Fibroblast of lung (primary cell): ENCODE data around the gene ANKRA2. TPM values are rescaled to one million over a fixed set of nuclear protein-coding genes. Genes with fewer than 3 reads are reported as not detected.

Experiments
- DNase-seq, 2 donors: peaks; one replicate each; pipeline versions ENCODE4 v3.0.0 to v3.0.0-alpha.2; 2010; ENCODE audit warnings: low read depth in 2 of 2
- H2AFZ ChIP-seq: 2 replicates; pipeline ENCODE4 v1.5.1; 2012; ENCODE audit warnings: low read length, control low read depth, inconsistent platforms
- H3K27ac ChIP-seq: 2 replicates; pipeline ENCODE4 v1.5.1; 2011; ENCODE audit warnings: low read length, control low read depth; ENCODE audit not compliant: insufficient read depth
- H3K27me3 ChIP-seq: 2 replicates; pipeline ENCODE4 v1.5.1; 2011; ENCODE audit warnings: mild to moderate bottlenecking, low read length; ENCODE audit not compliant: control insufficient read depth, insufficient read depth
- H3K36me3 ChIP-seq: 2 replicates; pipeline ENCODE4 v1.5.1; 2011; ENCODE audit warnings: low read length; ENCODE audit not compliant: control insufficient read depth, insufficient read depth
- H3K4me1 ChIP-seq: 2 replicates; pipeline ENCODE4 v1.5.1; 2011; ENCODE audit warnings: low read length; ENCODE audit not compliant: control insufficient read depth, insufficient read depth; ENCODE audit errors: extremely low read depth
- H3K4me2 ChIP-seq: 2 replicates; pipeline ENCODE4 v1.5.1; 2011; ENCODE audit warnings: low read length, control low read depth; ENCODE audit not compliant: insufficient read depth; ENCODE audit errors: extremely low read depth
- H3K4me3 ChIP-seq, 4 experiments: fragments of 200-600 bp in 1 of 4; sonication (generic) in 1 of 4; replicated peaks in 1 of 4; 2 replicates each; pipeline ENCODE4 v1.5.1; 2011 to 2016; ENCODE audit warnings: low read length in 4 of 4, low read depth in 3 of 4, mild to moderate bottlenecking in 3 of 4, control low read depth in 2 of 4, inconsistent platforms in 1 of 4, mixed read lengths in 1 of 4; ENCODE audit not compliant: insufficient read depth in 1 of 4; ENCODE audit errors: control extremely low read depth in 1 of 4
- H3K79me2 ChIP-seq: 2 replicates; pipeline ENCODE4 v1.5.1; 2012; ENCODE audit warnings: mild to moderate bottlenecking, low read length, inconsistent platforms; ENCODE audit not compliant: control insufficient read depth, insufficient read depth
- H3K9ac ChIP-seq: 2 replicates; pipeline ENCODE4 v1.5.1; 2011; ENCODE audit warnings: mild to moderate bottlenecking, low read length, control low read depth; ENCODE audit not compliant: insufficient read depth
- H3K9me3 ChIP-seq: 2 replicates; pipeline ENCODE4 v1.5.1; 2012; ENCODE audit warnings: low read depth, low read length; ENCODE audit not compliant: control insufficient read depth, insufficient read depth
- H4K20me1 ChIP-seq: 2 replicates; pipeline ENCODE4 v1.5.1; 2011; ENCODE audit warnings: low read length; ENCODE audit not compliant: control insufficient read depth, insufficient read depth; ENCODE audit errors: extremely low read depth
- CTCF ChIP-seq, 2 donors: IDR thresholded peaks in 1 of 2; conservative IDR thresholded peaks in 1 of 2; 1 replicate in 1 of 2; 2 replicates in 1 of 2; pipeline ENCODE4 v1.5.1; 2011 to 2012; ENCODE audit warnings: low read length in 2 of 2, control low read depth in 1 of 2, inconsistent platforms in 1 of 2, low read depth in 1 of 2, mild to moderate bottlenecking in 1 of 2
- EZH2 ChIP-seq: IDR thresholded peaks from 2 replicates; pipeline ENCODE4 v1.5.1; 2012; ENCODE audit warnings: low read length, control low read depth, mild to moderate bottlenecking; ENCODE audit errors: missing control alignments
- polyA plus RNA-seq, 2 donors: library from polyadenylated mRNA; depleted of rRNA in 1 of 2; stranded (reverse) in 1 of 2; unstranded in 1 of 2; fragments of >200 nt; gene quantifications; 2 replicates each; pipeline ENCODE4 v1.2.1, GENCODE V29; 2011 to 2012; ENCODE audit warnings: missing spikeins in 1 of 2
- total RNA-seq: library from RNA; depleted of rRNA; stranded (reverse); fragments of >200 nt; gene quantifications from 2 replicates; pipeline ENCODE4 v1.2.1, GENCODE V29; 2014

ANKRA2 gene
- total and polyA plus RNA-seq, 2 donors (not counting 1 experiment from before 2014, with no cell fraction given) = 15.0 to 29.7 TPM

- H3K27me3 ChIP-seq = no peaks in the 10 kb centered on the region
- H2AFZ ChIP-seq = no peak overlapping the region
- no peak overlapping the region for H3K27ac ChIP-seq
- H4K20me1 ChIP-seq = no peaks in the 10 kb centered on the region
- no peaks in the 10 kb centered on the region for H3K36me3 ChIP-seq
- TF ChIP-seq EZH2 (no peak), CTCF (conservative IDR thresholded peaks at IDR 0.05 in 1 of 2, IDR thresholded peaks at IDR 0.05 in 1 of 2; ENCODE audit: low read depth in 1 of 2, low read length in 2 of 2) (no peak)
- no peak for DNase-seq
- no peak overlapping the region for H3K4me3 ChIP-seq
- no peaks in the 10 kb centered on the region for H3K79me2 ChIP-seq
- H3K9ac ChIP-seq = no peak overlapping the region
- peaks cover 5% of the 10 kb centered on the region for H3K4me1 ChIP-seq
- H3K9me3 ChIP-seq = no peaks in the 10 kb centered on the region
- H3K4me2 ChIP-seq = no peak overlapping the region
Measured at GRCh38 chr5:73544429-73545402, 20.7 kb downstream of the ANKRA2 start.

- Histone ChIP-seq H4K20me1 (no peaks in the 10 kb centered on the region), H3K9me3 (no peaks in the 10 kb centered on the region), H3K4me3 (no peak overlapping the region), H3K4me1 (peaks cover 5% of the 10 kb centered on the region), H3K79me2 (no peaks in the 10 kb centered on the region), H3K27ac (no peak overlapping the region), H3K36me3 (no peaks in the 10 kb centered on the region), H2AFZ (no peak overlapping the region), H3K27me3 (no peaks in the 10 kb centered on the region), H3K9ac (no peak overlapping the region), H3K4me2 (no peak overlapping the region)
- DNase-seq = peak; percentile 54 to 82
- TF ChIP-seq CTCF (conservative IDR thresholded peaks at IDR 0.05 in 1 of 2, IDR thresholded peaks at IDR 0.05 in 1 of 2; ENCODE audit: low read depth in 1 of 2, low read length in 2 of 2) (no peak), EZH2 (no peak)
Measured at GRCh38 chr5:73542020-73542419, 23.4 kb downstream of the ANKRA2 start.

DNA sequence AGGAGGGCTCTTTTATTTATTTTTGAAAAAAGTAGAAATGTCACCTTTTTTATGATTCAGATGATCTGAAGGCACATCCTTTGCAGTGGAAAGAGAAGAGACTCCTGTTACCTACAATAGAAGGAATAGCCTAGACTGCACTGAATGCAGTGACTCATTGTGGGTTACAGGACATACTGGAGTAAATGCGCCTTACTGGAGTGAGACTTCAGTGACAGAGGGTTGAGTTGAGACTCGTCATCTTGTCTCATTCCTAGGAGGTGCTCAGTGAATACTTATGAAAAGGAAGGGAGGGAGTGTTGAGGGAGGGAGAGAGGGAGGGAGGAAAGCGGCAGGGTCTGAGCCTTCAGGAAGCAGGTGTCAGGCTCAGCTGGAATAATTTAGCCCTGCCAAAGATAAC lies 25.2 kb downstream of the ANKRA2 start:
- no peaks in the 10 kb centered on the region for H3K36me3 ChIP-seq
- no peak overlapping the region for H3K4me2 ChIP-seq
- no peaks in the 10 kb centered on the region for H3K27me3 ChIP-seq
- no peaks in the 10 kb centered on the region for H3K79me2 ChIP-seq
- TF ChIP-seq CTCF (conservative IDR thresholded peaks at IDR 0.05 in 1 of 2, IDR thresholded peaks at IDR 0.05 in 1 of 2; ENCODE audit: low read depth in 1 of 2, low read length in 2 of 2) (no peak), EZH2 (no peak)
- no peak overlapping the region for H3K4me3 ChIP-seq
- H4K20me1 ChIP-seq = no peaks in the 10 kb centered on the region
- H3K9ac ChIP-seq = no peak overlapping the region
- peak; percentile 32 to 94 for DNase-seq
- H3K27ac ChIP-seq = no peak overlapping the region
- H3K9me3 ChIP-seq = no peaks in the 10 kb centered on the region
- peaks cover 5% of the 10 kb centered on the region for H3K4me1 ChIP-seq
- no peak overlapping the region for H2AFZ ChIP-seq
